GM18508 (cell line): Measurements from ENCODE around the gene UBQLN4.

Experiments
- ATAC-seq: cut with Tn5 transposase; IDR thresholded peaks from one replicate; pipeline ENCODE4 v1.9.1; 2021; ENCODE audit warnings: moderate number of reproducible peaks; ENCODE audit not compliant: insufficient read depth, unreplicated experiment

Gene UBQLN4

DNA sequence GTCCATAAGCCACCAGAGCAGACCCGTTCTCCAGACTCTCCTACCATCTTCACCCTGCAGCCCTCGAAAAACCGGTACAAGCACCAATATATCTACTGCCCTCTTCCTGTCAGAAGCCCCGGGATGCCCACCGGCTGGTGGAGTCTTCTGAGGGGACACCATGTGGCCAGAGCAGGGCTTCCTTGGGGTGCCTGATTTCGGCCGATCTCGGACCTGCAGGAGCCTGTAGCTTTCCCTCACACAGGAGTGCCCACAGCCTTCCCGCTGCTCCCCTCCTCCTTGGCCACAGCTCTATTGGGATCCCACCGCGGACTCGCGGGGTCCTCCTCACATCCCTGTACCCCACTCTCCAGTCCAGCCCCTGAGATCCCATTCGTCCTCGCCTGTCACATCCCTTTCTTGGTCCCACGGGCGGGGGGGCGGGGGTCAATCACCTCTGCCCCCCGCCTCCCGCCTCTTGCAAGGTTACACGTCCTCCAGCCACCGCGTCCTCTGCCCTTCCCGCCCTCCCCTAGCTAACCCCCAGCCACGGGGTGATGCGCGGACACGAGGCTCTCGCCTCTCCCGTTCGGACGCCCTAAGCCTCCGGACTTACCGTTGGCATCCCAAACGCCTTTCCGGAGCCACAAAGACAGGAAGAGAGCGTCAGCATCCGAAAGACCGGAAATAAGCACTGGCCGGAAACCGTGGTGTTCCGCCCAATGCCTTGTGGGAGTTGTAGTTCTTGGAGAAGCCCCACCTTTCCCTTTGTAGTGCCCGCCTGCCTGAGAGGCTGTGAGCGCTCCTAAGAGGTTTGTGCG lies 33.1 kb downstream of the UBQLN4 start, which contains the start of gene SSR2:
TSS of gene SSR2 (minus strand) at position 659 of the 800 bp plus-strand sequence. CDS start 784 bp downstream, outside the sequence.
- ATAC-seq = peak; percentile 63

DNA sequence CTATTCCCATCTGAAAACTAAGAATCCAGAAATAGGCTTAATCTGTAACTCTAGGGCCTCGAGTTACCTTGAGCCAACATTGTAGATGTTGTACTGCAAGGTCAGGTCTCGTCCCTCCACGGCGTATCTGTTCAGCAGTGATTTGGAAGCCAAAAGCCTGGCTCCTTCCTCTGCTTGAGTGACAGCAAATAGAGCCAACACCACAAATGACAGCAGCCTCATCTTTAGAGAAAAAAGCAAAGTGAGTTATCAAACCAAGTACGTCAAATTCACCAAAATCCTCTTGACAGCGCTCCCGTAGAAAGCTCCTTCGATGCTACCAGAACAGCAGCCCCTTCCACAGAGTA lies 33.7 kb downstream of the UBQLN4 start:
- no peak for ATAC-seq

DNA sequence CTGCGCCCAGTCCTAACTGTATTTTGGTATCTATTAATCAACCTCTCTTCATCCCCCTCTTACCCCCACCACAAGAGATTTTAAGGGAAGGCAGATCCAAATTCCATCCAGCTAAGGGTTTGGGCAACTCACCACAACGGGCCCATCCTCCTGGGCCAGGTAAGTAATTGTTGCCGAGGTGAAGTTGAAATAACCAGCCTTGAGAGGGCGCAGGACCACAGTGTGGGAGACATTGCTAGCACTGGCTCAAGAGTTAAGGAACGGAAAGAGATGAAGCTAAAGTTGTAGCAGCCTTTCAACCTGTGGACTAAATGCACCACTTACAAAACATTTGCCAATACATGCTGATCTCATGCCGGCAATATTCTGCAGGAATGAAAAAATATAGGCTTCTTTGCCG lies 38.8 kb downstream of the UBQLN4 start:
- ATAC-seq = no peak

DNA sequence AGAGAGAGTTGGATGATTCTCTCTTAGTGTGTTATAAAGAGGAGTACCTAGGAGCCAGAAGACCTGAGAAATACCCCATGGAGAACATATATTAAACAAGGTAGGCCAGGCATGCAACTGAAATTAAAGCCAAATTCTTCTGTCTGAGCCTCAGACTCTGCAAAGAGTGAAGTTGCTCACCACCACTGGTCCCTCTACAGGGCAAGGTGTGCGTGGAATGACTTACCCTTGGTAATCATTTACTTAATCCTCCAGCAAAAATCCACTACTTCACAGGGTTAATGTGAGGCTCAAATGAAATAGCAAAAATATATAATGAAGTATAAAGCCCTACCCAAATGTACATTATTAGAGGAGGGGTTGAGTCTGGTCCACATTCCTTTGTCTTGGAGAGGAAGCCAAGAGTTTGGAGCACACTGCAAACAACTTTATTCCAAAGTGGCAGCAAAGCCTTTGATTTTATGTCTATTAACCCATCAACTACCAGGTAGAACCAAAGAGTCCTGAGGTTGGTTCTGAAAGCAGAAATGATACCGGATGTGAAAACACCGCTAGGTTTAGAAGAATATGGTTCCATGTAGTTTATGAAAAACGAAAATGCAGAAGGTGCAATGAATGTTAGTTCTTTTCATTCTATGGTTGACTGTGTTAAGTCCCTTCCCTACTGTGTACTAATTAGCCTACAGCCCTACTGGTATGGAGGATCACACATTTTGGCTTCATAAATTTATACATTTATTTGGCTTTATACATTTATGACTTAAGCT lies 41.4 kb downstream of the UBQLN4 start:
- ATAC-seq = peak; percentile 50

DNA sequence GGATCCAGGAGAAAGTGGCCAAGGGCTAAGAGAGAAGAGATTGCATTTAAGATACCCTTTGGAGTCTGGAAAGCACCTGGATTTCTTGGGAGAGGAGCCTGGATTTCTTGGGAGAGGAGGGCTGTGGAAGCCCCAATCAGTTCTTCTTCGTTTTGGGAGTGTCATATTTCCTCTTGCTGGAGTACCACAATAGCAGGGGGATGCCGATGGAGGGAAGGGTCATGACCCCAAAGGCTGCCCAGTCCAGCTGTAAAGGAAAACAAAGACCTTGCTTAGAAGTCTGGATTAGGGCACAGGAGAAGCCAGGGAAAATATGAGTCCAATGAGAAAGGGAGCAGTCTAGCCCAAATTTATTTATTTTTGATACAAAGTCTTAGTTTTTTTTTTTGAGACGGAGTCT lies 44.2 kb downstream of the UBQLN4 start:
- ATAC-seq = no peak

DNA sequence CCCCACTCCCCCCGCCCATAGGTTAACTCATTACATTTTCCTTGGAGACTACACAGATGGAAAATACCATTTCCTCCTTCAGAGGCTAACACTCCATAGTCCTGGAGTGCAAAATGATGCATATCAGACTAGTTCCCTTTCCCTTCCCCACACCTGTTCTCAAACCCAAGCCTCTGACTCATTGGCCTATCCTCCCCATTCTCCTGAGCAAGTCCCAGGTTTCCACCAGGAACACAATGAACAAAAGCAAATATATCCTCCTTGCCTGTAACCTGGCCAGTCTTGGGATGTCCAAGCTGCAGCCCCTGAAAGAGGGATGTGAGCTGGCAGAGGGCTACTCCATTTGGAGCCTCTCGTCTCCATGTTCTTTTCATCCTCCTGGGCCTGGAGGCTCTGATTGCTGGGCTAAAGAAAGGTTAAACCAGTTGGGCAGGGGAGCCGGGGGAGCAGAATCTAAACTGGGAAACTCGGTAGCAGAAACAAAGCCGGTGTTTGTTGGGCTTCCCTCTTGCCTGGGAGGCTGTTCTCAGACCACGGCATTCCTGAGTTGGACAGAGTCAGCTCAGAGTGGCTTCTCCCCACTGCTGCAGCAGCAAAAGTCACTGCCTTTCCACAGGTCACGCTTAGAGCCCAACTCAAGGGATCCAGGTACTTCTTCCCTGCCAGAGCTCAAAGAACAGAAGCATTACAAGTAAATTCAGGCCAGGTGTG lies 46.8 kb downstream of the UBQLN4 start:
- ATAC-seq = no peak

DNA sequence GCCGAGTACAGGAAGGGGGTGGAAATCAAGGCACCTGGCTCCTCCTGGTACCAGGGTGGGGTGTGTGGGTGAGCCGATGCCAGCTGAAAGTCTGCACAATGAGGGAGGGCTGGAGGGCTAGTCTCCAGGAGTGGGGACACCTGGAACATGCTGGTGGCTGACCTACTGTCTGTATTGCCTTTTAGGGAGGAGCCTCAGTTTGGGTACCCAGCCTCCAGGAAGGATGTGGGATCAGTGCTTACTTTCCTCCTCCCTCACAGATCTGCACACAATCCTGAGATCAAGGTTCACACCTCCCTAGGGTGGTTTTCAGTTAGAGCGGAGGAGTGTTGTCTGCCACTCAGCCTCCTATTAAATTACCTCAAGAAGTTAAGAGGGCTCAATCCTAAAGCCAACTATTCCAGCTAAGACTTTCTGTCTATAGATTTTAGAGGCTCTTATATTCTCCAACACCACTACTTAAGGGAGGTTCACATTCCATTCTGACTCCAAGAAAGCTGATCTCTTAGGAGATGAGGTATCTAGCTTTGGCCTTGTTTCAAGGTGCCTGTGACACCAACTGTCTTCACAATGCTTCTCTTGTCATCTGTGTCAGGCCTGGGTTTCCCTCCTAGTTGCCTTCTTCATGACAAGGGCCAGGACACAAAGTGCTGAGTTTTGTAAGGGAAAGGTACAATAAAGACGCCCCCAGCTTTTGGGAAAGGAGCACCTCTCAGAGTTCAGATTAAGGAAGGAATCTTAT lies 48.6 kb downstream of the UBQLN4 start:
- ATAC-seq = no peak

DNA sequence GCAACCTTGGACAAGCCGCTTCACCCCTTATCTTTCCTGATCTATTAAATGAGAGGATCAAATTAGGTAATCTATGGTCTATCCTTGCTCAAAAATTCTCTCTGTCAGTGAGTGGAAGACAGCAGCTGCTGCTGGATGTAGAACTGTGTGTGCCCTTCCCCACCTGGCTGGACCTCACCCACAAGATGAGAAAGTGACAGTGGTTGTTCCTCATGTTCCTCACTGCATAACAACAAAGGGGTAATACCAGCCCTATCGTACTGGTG lies 49.7 kb downstream of the UBQLN4 start:
- no peak for ATAC-seq

DNA sequence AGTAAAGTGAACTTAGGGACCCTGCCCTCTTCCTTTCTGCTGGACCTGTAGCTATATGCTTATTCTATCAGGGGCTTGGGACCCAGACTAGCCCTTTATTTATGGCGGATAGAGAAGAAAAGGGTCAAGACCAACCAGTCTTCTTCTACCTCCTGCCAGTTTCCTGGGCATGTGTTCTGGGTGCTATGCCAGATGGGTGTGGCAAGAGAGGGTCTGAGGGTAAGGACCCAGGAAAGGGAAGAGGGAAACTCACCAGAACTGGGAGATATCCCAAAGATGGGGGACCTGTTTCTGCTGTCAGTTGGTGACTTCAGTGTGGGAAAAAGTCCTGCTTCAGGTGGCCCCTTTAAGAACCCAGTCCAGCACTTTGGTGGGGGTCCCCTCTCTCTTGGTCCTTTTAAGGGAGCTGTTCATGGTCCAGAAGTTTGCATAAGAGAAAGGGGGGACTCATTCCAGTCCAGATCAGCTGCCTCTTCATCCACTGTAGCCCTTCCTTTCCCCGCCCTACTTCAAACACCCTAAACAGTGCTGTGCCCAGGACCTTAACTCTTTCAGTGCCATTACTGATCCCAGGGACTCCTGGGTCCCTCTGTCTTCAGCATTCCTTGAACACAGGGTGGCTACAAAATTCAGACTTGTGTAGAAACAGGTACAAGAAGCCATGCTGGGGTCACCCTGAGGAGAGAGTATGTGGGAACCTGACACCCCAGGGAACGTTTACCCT lies 51.2 kb downstream of the UBQLN4 start:
- no peak for ATAC-seq

DNA sequence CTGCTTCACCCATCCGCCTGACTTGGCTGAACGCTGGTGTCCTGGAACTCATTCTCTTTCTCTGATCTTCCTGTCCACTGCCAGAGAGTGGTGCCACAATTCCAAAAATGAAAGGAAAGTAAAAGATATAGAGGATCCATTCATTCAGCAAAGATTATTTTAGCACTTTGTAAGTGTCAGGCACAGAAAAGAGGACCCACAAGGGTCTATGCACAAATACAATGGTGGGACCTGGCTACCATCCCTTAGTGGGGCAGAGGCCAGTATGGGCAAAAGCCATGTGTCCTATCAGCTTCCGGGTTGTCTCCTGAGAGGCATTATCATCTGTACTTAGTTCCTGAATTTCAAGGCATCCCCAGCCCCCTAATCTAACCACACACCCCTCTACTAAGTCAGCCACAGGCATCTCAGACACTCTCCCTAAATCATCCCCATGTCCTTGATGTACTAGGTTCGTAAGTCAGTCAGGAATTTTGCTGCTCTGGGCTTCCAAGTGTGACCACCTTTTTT lies 51.9 kb downstream of the UBQLN4 start:
- ATAC-seq = no peak

DNA sequence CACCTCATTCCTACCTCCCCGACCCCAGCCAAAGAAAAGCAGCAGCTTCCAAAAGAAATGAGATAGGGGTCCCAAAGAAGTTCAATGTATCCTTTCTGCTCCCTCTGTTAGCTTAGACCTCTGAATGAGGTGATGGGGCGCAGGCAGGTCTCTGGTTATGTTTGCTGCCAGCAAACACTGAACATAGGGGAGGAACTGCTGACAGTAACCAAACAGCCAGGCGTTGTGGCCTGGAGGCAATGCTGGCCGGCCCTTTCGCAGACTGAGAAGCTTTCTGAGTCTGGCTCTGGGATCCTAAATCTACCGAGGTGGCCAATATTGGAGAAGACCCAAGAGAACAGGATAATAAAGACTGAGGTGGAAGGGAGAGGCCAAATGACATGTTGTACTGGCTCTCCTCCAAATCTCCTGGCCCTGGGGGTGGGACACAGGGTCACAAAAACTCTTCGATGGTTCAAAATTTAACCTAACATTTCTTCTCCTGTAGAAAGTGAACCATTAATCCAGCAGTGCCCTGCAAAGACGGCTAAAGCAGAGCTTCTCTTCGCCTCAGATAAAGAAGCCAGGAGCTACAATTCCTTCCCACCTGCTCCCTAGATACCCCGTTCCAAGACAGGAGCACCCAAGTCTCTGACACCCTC lies 52.5 kb downstream of the UBQLN4 start:
- no peak for ATAC-seq

DNA sequence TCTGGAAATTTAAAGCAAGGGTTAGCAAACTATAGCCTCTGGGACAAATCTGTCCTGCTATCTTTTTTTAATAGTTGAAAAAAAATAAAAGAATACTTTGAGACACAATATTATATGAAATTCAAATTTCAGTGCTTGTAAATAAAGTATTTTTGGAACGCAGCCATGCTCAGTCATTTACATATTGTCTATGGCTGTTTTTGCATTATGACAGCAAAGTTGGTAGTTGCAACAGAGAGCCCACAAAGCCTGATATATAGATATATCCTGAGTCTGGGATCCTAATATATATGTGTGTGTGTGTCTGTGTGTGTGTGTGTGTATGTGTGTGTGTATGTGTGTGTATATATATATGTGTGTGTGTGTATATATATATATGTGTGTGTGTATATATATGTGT lies 53.6 kb downstream of the UBQLN4 start:
- ATAC-seq = no peak

DNA sequence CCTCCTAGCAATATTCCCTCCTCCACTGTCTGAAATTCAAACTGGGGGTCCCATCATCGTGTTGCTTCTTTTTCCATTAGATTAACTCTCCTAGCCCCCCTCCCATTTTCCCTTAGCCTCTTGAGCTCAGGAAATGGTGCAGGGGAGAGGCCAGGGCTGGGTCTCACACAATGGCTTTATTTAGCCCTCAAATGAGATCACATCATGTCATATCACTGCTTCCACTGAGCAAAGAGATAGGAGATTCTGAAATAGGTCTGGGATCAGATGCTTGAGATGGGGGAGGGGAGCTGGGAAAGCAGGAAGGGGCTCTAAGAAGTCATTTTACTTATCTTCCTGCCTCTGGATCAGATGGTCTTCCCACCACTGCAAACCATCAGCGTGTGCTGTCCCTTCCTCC lies 57.4 kb downstream of the UBQLN4 start:
- ATAC-seq = no peak

DNA sequence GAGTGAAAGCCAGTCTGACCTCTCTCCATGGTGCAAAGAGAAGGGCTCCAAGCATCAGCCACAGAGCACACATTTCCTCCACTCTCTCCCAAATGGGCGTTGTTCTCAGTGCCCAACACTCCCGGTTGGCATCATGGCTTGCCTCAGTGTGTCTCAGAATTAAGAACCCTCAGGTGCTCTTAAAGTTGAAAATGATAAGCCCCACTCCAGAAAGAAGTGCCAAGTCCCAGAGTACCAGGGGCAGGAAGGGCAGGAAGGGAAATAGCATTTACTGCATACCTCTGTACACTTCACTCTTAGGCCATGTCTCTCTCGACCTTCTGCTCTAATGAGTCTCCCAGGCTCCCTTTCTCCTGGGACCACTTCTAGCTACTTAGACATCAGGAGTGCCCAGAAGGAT lies 60.0 kb downstream of the UBQLN4 start:
- no peak for ATAC-seq

DNA sequence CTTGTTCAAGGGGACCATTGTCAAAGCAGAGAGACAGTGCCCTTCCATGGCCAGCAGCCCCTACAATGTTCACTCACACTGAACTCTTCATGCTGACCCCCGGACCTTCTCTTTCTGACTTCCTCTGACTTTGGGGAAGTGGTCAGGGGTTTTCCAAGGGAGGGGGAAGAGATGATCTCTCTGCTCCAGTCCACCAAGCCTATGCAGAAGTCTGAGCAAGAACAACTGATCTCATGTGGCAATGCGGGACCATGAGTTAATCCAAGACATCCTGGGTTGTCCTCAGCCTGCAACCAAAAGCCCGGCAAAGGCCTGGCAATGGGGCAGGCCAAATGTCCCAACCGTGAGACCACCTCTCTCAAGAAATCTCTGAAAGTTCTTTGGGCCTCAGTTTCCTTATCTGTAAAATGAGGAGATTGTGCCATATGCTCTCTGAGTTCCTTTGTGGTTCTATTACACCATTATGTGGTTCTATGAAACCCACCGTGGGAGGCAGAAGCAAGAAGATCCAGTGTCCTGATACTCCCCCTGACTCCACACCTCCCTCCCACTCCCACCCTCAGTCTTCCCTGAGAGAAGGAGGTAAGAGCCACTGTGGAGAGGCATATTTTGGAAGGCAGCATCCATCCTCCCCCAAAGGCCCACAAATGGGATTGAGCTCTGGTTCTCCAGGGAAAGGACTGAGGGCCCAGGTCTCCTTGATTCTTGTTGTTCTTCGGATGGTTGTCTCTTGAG lies 63.4 kb downstream of the UBQLN4 start:
- no peak for ATAC-seq

DNA sequence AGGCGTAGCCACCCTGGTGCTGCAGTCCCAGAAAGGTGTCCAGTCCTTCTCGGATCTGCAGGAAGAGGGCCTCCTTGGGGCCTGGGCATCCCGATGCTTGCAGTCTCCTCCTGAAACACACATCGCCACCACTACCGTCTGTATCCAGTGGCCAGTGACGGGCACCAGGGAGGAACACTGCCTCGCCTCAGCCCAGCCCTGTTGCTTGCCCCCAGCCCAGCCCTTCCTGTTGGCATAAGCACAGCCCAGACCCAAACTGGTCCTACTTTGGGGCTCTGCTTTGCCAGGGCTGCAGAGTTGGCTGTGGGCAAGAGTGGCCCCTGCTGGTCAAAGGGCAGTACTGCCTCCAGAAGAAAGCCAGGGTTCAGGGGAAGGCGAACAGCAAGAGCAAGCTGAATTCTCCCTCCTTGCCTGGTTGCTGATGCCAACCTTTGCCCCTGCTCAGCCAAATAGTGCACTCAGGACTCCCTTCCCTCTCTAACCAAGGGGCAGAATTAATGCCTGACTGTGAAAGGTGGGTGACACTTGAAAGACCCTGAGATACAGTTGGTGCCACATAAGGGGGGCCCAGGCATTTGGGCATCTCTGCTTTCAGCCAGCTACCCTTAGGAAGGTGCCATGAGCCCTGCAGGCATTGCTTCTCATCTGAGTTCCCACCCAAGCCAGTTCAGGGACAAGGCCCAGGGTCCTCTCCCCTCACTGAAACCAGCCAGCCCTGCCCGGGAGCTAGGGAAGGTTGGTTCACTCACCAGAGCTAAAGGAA lies 64.2 kb downstream of the UBQLN4 start:
- ATAC-seq = no peak
